Measurements from ENCODE around the gene NUFIP2. TPM values are rescaled to one million over a fixed set of nuclear protein-coding genes. Genes with fewer than 3 reads are reported as not detected.

NUFIP2 gene
- total RNA-seq, 4 donors from 2014 or later = 15.6 to 62.4 (median 38.7) TPM

DNA sequence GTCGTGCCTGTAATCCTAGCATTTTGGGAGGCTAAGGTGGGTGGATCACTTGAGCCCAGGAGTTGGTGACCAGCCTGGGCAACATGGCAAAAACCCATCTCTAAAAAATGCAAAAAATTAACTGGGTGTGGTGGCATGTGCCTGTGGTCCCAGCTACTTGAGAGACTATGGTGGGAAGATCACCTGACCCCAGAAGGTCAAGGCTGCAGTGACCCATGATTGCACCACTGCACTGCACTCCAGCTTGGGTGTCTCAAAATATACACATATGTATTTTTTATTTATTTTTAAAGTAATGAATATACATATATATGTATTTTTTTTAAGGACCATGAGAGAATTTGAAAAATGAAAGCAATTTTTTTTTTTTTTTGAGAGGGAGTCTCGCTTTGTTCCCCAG, 5.1 kb upstream of the NUFIP2 start:
- Histone ChIP-seq H3K4me1 (peaks cover 0 to 4% of the 10 kb centered on the region in 2 donors), H3K9me3 (no peaks in the 10 kb centered on the region), H3K27ac (no peak overlapping the region), H3K4me3 (no peak overlapping the region), H3K27me3 (no peaks in the 10 kb centered on the region), H3K36me3 (no peaks in the 10 kb centered on the region)
- DNase-seq = no peak
- intact Hi-C loops (cut with DNase I; ENCODE audit: low total_unique reads) = loop anchor here (10.0 kb wide), 1 partner anchor 154 kb away; no protein-coding TSS in a partner anchor
- TF ChIP-seq POLR2A (IDR thresholded peaks at IDR 0.05) = no peak
- TF ChIP-seq, protein P1, sequence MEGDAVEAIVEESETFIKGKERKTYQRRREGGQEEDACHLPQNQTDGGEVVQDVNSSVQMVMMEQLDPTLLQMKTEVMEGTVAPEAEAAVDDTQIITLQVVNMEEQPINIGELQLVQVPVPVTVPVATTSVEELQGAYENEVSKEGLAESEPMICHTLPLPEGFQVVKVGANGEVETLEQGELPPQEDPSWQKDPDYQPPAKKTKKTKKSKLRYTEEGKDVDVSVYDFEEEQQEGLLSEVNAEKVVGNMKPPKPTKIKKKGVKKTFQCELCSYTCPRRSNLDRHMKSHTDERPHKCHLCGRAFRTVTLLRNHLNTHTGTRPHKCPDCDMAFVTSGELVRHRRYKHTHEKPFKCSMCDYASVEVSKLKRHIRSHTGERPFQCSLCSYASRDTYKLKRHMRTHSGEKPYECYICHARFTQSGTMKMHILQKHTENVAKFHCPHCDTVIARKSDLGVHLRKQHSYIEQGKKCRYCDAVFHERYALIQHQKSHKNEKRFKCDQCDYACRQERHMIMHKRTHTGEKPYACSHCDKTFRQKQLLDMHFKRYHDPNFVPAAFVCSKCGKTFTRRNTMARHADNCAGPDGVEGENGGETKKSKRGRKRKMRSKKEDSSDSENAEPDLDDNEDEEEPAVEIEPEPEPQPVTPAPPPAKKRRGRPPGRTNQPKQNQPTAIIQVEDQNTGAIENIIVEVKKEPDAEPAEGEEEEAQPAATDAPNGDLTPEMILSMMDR (IDR thresholded peaks at IDR 0.05) = no peak

DNA sequence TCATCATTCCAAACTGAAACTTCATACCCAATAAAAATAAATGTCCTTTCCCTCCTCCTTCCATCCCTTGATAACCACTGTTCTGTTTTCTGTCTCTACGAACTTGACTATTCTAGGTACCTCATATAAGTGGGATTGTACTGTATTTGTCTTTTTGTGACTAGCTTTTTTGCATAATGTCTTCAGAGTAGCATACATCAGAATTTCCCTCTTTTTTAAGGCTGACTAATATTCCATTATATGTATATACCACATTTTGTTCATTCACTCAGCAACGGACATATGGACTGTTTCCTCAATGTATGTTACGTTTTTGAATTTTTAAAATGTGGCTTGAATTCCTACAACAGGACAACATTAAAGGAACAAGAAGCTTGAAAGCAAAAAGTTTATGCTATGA, 1.5 kb upstream of the NUFIP2 start:
- TF ChIP-seq, protein P1 (IDR thresholded peaks at IDR 0.05) = no peak
- TF ChIP-seq POLR2A (IDR thresholded peaks at IDR 0.05) = no peak
- intact Hi-C loops (cut with DNase I; ENCODE audit: low total_unique reads) = loop anchor here (10.0 kb wide), 1 partner anchor 151 kb away; no protein-coding TSS in a partner anchor
- Histone ChIP-seq H3K27me3 (no peaks in the 10 kb centered on the region), H3K4me3 (no peak overlapping the region), H3K4me1 (peaks cover 5 to 6% of the 10 kb centered on the region in 2 donors), H3K27ac (no peak overlapping the region), H3K9me3 (no peaks in the 10 kb centered on the region), H3K36me3 (no peaks in the 10 kb centered on the region)
- DNase-seq = no peak

DNA sequence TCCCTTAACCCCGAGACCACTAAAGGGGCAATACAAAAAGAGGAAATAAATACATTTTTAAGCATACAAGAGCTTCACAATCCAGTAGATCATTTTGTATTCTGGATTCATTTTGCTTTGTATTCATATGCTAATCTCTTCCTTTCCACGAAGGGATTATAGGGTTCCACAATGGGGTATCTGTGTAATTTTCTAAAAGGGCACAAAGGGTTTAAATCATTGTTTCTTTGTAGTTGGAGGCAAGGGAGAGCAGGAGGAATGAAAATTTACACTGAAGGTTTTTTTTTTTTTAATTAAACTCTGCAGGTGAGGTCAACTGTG, 592 bp upstream of the NUFIP2 start:
- Histone ChIP-seq H3K36me3 (no peaks in the 10 kb centered on the region), H3K4me3 (peak overlapping the region; percentile 36 to 65), H3K27ac (peak overlapping the region; percentile 86 to 92), H3K4me1 (peaks cover 9 to 11% of the 10 kb centered on the region in 2 donors), H3K9me3 (no peaks in the 10 kb centered on the region), H3K27me3 (no peaks in the 10 kb centered on the region)
- intact Hi-C loops (cut with DNase I; ENCODE audit: low total_unique reads) = loop anchor here (10.0 kb wide), 1 partner anchor 150 kb away; no protein-coding TSS in a partner anchor
- TF ChIP-seq POLR2A (IDR thresholded peaks at IDR 0.05) = no peak
- TF ChIP-seq, protein P1 (IDR thresholded peaks at IDR 0.05) = no peak
- no peak for DNase-seq

DNA sequence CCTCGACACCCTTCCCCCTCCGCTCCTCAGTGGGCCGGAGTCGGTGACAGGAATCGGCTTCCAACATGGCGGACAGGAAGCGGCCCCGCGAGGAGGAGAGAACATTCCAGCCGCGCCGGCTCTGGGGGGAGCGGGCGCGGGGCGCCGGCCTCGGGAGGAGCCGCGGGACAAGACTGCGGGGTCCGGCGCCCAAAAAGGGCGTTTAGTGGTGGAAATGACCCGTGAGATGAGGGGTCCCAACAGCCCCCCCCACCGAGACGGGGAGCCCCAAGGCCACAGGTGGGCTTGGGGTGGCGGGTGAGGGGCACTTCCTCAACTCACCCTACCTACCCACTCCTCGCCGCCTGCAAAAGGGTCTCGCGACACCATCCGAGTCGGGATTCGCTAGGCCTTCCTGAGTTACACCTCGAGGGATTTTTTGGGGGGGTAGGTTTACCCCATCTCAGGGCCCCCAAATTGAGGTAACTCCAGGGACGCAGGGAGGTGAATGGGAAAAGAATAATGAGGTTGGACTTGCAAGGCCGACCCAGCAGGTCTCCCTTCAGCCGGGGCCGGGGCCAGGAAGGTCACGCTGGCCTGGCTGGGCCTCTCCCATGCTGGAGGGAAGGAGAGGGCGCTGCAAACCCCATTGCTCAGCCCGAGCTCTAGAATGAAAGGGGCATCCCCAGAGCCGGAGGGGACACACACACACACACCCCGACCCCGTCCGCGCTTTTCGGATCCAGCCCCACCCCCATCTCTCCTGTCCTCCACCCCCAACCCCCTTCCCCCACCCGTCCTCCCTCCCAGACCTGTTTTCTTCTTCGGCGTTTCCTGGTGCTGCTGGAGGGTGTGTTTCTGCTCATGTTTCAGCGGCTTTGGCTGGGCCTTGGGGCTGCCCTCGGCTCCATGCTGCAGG, 707 bp downstream of the NUFIP2 start:
- TF ChIP-seq, protein P1 (IDR thresholded peaks at IDR 0.05) = no peak
- TF ChIP-seq POLR2A (IDR thresholded peaks at IDR 0.05) = no peak
- Histone ChIP-seq H3K27me3 (no peaks in the 10 kb centered on the region), H3K27ac (peak overlapping the region; percentile 92 to 96), H3K4me1 (peaks cover 9 to 11% of the 10 kb centered on the region in 2 donors), H3K4me3 (peak overlapping the region; percentile 65 to 81), H3K9me3 (no peaks in the 10 kb centered on the region), H3K36me3 (no peaks in the 10 kb centered on the region)
- peak; percentile 46 to 58 for DNase-seq
- intact Hi-C loops (cut with DNase I; ENCODE audit: low total_unique reads) = loop anchor here (10.0 kb wide), 1 partner anchor 148 kb away; no protein-coding TSS in a partner anchor

Measured in uterus (tissue), 4 donors.